GM13976 (cell line): ENCODE results near the gene PROSER1.
"Not testable (repeated sequence)": the region's sequence is repeated elsewhere in the genome, so short reads cannot be mapped to it uniquely, and the experiment has no call there.

Source experiments
- DNase-seq: peaks from one replicate; pipeline ENCODE4 v3.0.0; 2012; ENCODE audit warnings: low spot score
- CTCF ChIP-seq: IDR thresholded peaks from 2 replicates; pipeline ENCODE4 v1.5.1; 2012; ENCODE audit warnings: borderline replicate concordance, mild to moderate bottlenecking; ENCODE audit not compliant: insufficient read depth; ENCODE audit errors: extremely low read depth, missing control alignments, control extremely low read depth
- in situ Hi-C: fragments of 300-500 bp; cut with MboI; formaldehyde crosslinking; loops from one replicate; pipeline ENCODE4 v1.12.0; 2022; ENCODE audit warnings: low sequenced_read_pairs, mixed read lengths, inconsistent platforms; ENCODE audit not compliant: unreplicated experiment

The PROSER1 gene

DNA sequence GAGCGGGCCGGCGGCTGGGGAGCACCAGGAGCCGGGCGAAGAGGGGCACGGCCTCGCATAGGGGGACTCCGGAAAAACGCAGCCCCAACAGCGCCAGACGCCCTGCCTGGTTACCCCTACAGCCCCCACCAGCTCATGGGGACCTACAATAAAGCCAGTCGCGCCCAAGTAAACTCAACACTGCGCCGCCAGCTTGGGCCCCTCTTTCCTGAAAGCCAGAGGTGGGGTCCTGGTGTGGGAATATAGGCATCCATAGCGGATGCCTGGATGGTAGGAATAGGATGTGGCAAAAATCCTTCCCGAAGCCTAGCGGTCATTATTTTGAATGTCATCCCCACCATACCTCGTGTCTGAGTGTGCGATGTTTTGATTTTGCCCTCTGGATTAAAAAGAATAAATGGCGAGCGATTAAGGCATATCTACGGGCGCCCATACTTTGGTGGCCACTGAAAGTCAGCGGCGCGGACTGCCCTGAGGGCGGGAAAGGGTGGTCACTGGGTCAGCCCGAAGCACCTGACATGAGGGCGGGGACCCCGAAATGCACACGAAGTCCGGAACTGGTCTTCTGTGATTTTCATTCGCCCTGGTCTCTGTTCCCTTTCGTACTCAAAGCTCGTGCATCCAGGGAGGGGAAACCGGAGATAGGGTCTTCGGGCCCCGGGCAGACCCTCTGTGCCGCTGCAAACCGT lies at the start of gene PROSER1, which contains the start of gene NHLRC3:
TSS of gene PROSER1 (minus strand) at position 210 of the 689 bp plus-strand sequence. CDS start 847 bp downstream, outside the sequence.
TSS of gene NHLRC3 (plus strand) at position 577 of the 689 bp plus-strand sequence. CDS start 184 bp downstream, outside the sequence.
- in situ Hi-C loops, result no loop called here
- peak; percentile 89 for DNase-seq
- no peak for TF ChIP-seq CTCF

DNA sequence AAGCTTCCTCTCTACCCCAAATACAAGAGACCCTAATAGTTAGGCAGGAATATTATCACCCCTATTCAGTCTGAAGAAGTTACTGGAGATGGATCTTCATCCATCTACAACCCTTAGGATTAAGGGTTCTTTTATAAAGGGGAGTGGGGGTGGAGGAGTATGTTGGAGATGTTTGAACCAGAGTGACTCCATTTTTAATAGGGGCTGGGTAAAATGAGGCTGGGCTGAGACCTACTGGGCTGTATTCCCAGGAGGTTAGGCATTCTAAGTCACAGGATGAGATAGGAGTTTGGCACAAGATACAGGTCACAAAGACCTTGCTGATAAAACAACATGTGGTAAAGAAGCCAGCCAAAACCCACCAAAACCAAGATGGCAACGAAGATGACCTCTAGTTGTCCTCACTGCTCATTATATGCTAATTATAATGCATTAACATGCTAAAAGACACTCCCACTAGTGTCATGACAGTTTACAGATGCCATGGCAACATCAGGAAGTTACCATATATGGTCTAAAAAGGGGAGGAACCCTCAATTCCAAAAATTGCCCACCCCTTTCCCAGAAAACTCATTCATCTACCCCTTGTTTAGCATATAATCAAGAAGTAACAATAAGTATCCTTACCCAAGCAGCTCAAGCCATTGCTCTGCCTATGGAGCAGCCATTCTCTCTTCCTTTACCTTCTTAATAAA lies 48.5 kb upstream of the PROSER1 start:
- DNase-seq, in situ Hi-C loops: not testable (repeated sequence)

DNA sequence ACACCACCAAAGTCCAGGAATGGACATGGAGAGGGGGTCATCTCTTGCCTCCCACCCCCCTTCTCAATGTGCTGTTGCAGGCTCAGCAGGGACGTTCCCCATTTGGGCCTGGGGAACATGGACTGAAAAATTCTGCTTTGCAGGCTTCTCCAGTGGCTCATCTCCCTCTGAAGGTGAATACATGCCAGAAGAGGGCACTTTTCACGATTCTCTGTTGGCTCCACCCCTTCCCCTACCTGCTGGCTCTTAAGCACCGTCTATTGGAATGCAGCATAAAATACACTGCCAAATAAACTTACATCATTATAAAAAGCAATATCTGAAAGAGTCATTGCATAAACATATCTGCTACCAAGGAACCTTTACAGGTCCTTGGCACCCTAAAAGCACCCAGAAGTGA lies 36.1 kb upstream of the PROSER1 start:
- no peak for DNase-seq
- TF ChIP-seq CTCF, result no peak
- in situ Hi-C loops, result no loop called here

DNA sequence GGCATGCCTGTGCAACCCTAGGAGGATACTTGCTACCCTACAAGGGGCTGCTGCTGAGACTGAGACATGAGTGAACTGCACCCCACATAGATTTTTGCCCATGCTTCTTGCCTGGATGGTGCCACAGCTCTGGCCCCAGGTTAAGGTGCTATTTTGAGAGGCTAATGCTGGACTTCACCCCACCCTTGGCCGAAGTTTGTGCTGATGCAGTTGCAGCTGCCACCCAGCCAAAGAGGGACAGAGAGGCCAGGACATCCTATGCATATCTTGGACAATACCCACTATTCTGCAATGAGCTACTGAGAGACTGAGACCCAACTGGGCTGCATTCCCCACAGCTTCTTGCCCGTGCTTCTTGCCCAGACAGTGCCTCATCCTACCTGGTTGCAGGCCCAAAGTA lies 35.0 kb upstream of the PROSER1 start:
- in situ Hi-C loops, result no loop called here
- no peak for TF ChIP-seq CTCF
- DNase-seq, result no peak

DNA sequence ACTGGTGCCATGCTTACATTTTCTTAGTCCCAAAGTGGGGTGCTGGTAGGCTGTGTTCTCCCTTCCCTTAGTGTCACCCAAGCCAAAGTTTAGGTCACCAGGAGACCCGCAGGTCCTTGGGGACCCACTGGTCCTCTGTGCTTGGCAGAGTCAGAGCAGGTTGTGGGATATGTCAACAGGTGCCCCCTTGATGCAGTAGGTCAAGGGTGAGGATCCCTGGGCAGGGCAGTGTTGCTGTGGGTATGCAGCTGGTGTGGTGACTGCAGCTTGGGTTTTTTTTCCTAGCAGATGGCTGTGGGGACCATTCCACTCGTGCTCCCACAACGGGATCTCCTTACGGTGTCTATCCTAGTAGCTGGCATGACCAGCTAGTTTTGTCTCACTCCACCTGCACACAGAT lies 24.1 kb upstream of the PROSER1 start:
- in situ Hi-C loops, result no loop called here
- no peak for TF ChIP-seq CTCF

DNA sequence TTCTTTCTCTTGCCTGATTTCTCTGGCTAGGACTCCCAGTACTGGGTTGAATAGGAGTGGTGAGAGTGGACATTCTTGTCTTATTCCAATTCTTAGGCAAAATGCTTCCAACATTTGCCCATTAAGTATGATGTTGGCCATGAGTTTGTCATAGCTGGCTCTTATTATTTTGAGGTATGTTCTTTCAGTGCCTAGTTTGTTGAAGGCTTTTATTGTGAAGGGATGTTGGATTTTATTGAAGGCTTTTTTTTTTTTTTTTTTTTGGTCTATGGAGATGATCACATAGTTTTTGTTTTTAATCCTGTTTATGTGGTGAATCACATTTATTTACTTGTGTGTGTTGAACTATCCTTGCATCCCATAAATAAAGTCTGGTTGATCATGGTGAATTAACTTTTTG lies 20.2 kb upstream of the PROSER1 start:
- in situ Hi-C loops, result no loop called here

More for the DNA sequence above, 24.1 kb upstream of the PROSER1 start:
- DNase-seq, result no peak

More for the DNA sequence above, 20.2 kb upstream of the PROSER1 start:
- no peak for DNase-seq
- no peak for TF ChIP-seq CTCF
